ES-I3 (cell line): ENCODE measurements around the gene SCYGR3.

Experiments
- H3K36me3 ChIP-seq: 2 replicates; pipeline ENCODE4 v1.6.1; 2013; ENCODE audit warnings: mild to moderate bottlenecking, low read length, control low read depth, moderate library complexity; ENCODE audit not compliant: insufficient read depth
- H3K4me1 ChIP-seq: 2 replicates; pipeline ENCODE4 v1.6.1; 2013; ENCODE audit warnings: mild to moderate bottlenecking, control low read depth, low read length; ENCODE audit not compliant: insufficient read depth
- H3K9ac ChIP-seq: 2 replicates; pipeline ENCODE4 v1.6.1; 2013; ENCODE audit warnings: low read depth, mild to moderate bottlenecking, low read length, moderate library complexity
- H3K9me3 ChIP-seq: 2 replicates; pipeline ENCODE4 v1.6.1; 2013; ENCODE audit warnings: mild to moderate bottlenecking, low read length, moderate library complexity; ENCODE audit not compliant: control insufficient read depth, insufficient read depth

The SCYGR3 gene

GRCh38 chr2:227625420-227625819 lies 10.8 kb upstream of the SCYGR3 start:
- no peaks in the 10 kb centered on the region for H3K9me3 ChIP-seq
- no peaks in the 10 kb centered on the region for H3K36me3 ChIP-seq
- H3K9ac ChIP-seq = no peak overlapping the region
- no peaks in the 10 kb centered on the region for H3K4me1 ChIP-seq

DNA sequence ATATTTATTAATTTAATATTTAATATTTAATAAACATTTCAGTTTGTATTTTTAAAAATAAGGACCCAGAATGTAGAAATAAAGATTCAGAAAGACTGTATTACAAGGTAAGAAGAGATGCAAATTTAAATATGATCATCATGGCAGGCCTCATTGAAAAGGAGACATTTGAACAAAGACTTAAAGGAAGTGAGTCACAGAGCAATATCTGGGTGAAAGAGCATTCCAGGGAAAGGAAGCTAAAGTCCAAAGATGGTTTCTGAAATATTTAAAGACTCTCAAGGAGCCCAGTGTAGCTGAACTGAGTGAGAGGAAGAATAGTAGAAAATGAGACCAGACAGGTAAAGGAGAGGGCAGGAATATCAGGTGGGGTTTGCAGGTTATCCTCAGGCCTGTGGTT lies 8.6 kb upstream of the SCYGR3 start:
- H3K9me3 ChIP-seq = no peaks in the 10 kb centered on the region

GRCh38 chr2:227617316-227618230 lies 2.9 kb upstream of the SCYGR3 start, which contains the start of gene SCYGR4:
Gene SCYGR4, plus strand, starts transcription at chr2:227617498. Its CDS starts 0 bp downstream, at chr2:227617498.
- no peaks in the 10 kb centered on the region for H3K36me3 ChIP-seq

More for the DNA sequence above, 8.6 kb upstream of the SCYGR3 start:
- H3K36me3 ChIP-seq = no peaks in the 10 kb centered on the region
- no peak overlapping the region for H3K9ac ChIP-seq
- no peaks in the 10 kb centered on the region; the same call in 1 of the 2 replicates for H3K4me1 ChIP-seq

GRCh38 chr2:227616631-227617030 lies 2.0 kb upstream of the SCYGR3 start:
- no peak overlapping the region for H3K9ac ChIP-seq
- H3K36me3 ChIP-seq = no peaks in the 10 kb centered on the region
- H3K9me3 ChIP-seq = no peaks in the 10 kb centered on the region
- H3K4me1 ChIP-seq = peaks cover 10% of the 10 kb centered on the region

More at GRCh38 chr2:227617316-227618230, 2.9 kb upstream of the SCYGR3 start, which contains the start of gene SCYGR4:
- H3K9ac ChIP-seq = no peak within 1 kb of the TSS
- peaks cover 10% of the 10 kb centered on the region for H3K4me1 ChIP-seq
- H3K9me3 ChIP-seq = no peaks in the 10 kb centered on the region

DNA sequence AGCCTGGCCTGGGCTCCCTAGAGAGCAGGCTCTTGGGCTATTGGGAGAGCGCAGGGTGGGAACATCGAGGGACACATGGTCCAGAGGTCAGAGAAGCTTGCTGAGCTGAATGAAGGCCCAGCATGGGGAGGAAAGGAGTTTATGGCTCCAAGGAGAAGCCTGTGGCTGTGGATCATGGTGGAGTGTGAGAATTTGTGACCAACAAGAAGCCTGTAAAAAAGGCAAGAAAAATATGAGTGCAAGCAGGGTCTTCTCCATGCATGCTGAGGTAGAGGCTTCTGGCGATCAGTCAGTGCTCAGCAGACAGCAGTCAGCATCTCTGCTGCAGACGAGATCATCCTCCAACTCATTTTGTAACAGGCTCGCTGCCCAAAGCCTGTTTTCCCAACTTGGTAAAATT lies 1.3 kb upstream of the SCYGR3 start:
- peaks cover 10% of the 10 kb centered on the region for H3K4me1 ChIP-seq
- no peaks in the 10 kb centered on the region for H3K36me3 ChIP-seq
- no peak overlapping the region for H3K9ac ChIP-seq
- H3K9me3 ChIP-seq = no peaks in the 10 kb centered on the region

DNA sequence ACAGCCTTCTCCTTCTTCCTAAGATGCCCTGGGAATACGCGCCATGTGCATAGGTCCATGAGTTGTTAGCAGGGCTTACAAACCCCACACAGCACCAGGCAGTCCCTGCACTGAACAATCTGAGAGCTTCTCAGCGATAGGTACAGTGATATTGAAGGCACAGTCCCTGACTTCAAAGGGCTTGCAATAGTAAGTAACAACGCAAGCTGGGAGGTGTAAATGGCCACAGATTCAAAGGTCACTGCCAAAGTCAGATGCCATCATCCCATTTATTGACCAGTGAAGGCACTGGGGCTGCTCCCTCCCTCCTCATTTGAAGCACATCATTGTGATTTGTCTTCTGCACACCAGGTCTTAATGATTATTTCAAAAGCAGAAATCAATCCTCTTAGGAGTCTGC lies 541 bp upstream of the SCYGR3 start:
- Histone ChIP-seq H3K36me3 (no peaks in the 10 kb centered on the region), H3K9ac (no peak overlapping the region), H3K4me1 (peaks cover 10% of the 10 kb centered on the region), H3K9me3 (no peaks in the 10 kb centered on the region)

GRCh38 chr2:227614246-227614645 lies 394 bp downstream of the SCYGR3 start:
- peaks cover 10% of the 10 kb centered on the region for H3K4me1 ChIP-seq
- no peaks in the 10 kb centered on the region for H3K36me3 ChIP-seq

DNA sequence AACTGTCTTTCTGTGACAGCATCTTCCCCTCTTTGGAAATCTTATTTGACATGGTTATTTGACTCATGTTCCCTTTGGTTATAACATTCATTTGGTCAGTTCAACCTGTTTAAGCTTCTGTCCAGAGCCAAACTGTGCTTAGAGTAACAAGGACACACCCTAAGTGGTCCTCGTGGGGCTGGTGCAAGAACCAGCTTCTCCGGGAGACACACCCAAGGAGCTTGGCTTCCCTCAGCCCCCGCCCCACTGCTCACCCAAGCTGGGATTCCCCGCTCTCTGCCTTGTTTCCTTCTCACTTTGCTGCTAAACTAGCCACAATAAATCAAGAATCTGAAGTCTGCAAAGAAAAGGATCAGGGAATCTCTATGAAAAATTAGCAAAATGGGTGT lies 1.4 kb downstream of the SCYGR3 start:
- Histone ChIP-seq H3K9me3 (no peaks in the 10 kb centered on the region), H3K36me3 (no peaks in the 10 kb centered on the region), H3K4me1 (peaks cover 10% of the 10 kb centered on the region), H3K9ac (no peak overlapping the region)

More at GRCh38 chr2:227614246-227614645, 394 bp downstream of the SCYGR3 start:
- Histone ChIP-seq H3K9ac (no peak overlapping the region), H3K9me3 (no peaks in the 10 kb centered on the region)

DNA sequence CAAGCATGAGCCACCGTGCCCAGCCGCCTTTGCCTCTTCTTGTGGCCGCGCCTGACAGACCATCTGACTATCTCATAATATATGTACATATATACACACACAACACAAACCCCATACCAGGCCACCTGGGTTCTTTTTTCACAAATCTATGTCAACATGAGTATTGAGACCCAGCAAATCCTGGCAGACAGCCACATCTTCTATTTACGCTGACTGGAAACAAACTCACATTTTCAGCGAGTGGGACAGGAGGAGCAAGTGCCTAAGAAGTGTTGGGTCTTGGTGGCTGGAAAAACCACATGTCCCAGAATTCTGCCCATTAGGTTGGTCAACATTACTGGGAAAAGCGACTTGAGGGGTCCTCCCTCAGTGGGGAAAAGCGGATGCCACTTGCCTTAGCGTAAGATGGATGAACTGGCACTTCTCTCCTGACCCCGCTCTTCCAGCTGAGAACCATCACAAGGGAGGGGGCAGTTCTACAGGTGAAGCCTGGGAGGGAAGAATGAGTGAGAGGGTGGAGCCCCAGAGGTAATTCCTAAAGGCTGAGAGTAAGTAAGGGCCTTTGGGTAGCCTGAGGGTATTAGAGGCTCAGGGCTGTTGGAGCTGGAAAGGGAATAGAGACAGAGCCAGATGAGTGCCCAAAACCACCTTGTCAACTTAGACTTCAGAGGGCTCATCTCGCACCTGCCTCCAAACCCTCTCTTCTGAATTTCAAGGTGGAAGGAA lies 1.9 kb downstream of the SCYGR3 start:
- peaks cover 10% of the 10 kb centered on the region for H3K4me1 ChIP-seq

GRCh38 chr2:227610123-227610522 lies 4.5 kb downstream of the SCYGR3 start:
- H3K9me3 ChIP-seq = no peaks in the 10 kb centered on the region
- no peaks in the 10 kb centered on the region for H3K36me3 ChIP-seq
- no peaks in the 10 kb centered on the region for H3K4me1 ChIP-seq
- no peak overlapping the region for H3K9ac ChIP-seq

More for the DNA sequence above, 1.9 kb downstream of the SCYGR3 start:
- no peaks in the 10 kb centered on the region for H3K36me3 ChIP-seq
- H3K9me3 ChIP-seq = no peaks in the 10 kb centered on the region
- H3K9ac ChIP-seq = no peak overlapping the region

GRCh38 chr2:227608561-227609338 lies 5.9 kb downstream of the SCYGR3 start:
- Histone ChIP-seq H3K9me3 (no peaks in the 10 kb centered on the region), H3K4me1 (no peaks in the 10 kb centered on the region), H3K36me3 (no peaks in the 10 kb centered on the region), H3K9ac (no peak overlapping the region)

- Histone ChIP-seq H3K9me3 (no peaks in the 10 kb centered on the region), H3K9ac (no peak overlapping the region), H3K4me1 (no peaks in the 10 kb centered on the region), H3K36me3 (no peaks in the 10 kb centered on the region)
Observed at GRCh38 chr2:227607941-227608340, 6.7 kb downstream of the SCYGR3 start.

GRCh38 chr2:227606476-227606875 lies 8.2 kb downstream of the SCYGR3 start:
- no peaks in the 10 kb centered on the region for H3K9me3 ChIP-seq
- H3K4me1 ChIP-seq = no peaks in the 10 kb centered on the region
- no peak overlapping the region for H3K9ac ChIP-seq
- H3K36me3 ChIP-seq = no peaks in the 10 kb centered on the region

- H3K9me3 ChIP-seq = no peaks in the 10 kb centered on the region
- H3K9ac ChIP-seq = no peak overlapping the region
- H3K36me3 ChIP-seq = no peaks in the 10 kb centered on the region
- H3K4me1 ChIP-seq = no peaks in the 10 kb centered on the region
Observed at GRCh38 chr2:227602358-227602757, 12.3 kb downstream of the SCYGR3 start.
